ENCODE measurements around the gene FAM9C. TPM values are rescaled to one million over a fixed set of nuclear protein-coding genes. Genes with fewer than 3 reads are reported as not detected.

The FAM9C gene
- polyA plus RNA-seq, 4 donors = 0.06 TPM; not detected in 3

DNA sequence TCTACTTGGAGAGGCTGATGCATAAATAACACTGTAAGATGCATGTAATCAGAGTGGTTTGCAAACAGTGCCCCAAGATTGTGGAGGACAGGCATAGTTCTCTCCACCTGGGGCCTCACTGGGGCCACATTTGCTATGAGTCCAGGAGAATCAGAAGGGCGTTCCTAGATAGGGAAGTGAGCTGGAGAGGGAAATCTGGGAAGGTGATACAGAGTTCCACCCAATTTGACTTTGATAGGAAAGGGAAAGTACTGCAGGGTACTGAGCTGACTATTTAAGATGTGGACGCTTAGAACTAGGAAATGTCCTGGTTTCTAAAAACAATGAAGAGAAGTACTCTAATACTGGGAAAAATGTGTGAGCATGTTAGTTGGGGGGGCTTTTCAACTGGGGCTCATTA is 33.9 kb downstream of the FAM9C start:
- Histone ChIP-seq H3K27me3 (ENCODE audit: control insufficient read depth in 3 of 3, insufficient read depth in 3 of 3, low read length in 3 of 3) (no peaks in the 10 kb centered on the region), H3K4me3 (ENCODE audit: low read depth in 1 of 3, low read length in 3 of 3) (no peak overlapping the region), H3K27ac (ENCODE audit: low read depth in 1 of 3, low read length in 2 of 3) (no peak overlapping the region), H3K4me1 (ENCODE audit: control insufficient read depth in 3 of 3, insufficient read depth in 2 of 3, low read depth in 1 of 3, low read length in 2 of 3) (peaks cover 0 to 38% (median 10%) of the 10 kb centered on the region in 3 donors), H3K36me3 (ENCODE audit: control insufficient read depth in 3 of 3, insufficient read depth in 2 of 3, low read depth in 1 of 3, low read length in 3 of 3) (no peaks in the 10 kb centered on the region), H3K9me3 (ENCODE audit: control insufficient read depth in 2 of 2, insufficient read depth in 1 of 2, low read depth in 1 of 2, low read length in 1 of 2) (no peaks in the 10 kb centered on the region)
- 31 to 49% (median 47%) methylated on average over 2 of the region's 2 CpGs for WGBS, 3 donors
- FAIRE-seq (no peak), DNase-seq (peak in 1 of 2 donors; percentile 23)

DNA sequence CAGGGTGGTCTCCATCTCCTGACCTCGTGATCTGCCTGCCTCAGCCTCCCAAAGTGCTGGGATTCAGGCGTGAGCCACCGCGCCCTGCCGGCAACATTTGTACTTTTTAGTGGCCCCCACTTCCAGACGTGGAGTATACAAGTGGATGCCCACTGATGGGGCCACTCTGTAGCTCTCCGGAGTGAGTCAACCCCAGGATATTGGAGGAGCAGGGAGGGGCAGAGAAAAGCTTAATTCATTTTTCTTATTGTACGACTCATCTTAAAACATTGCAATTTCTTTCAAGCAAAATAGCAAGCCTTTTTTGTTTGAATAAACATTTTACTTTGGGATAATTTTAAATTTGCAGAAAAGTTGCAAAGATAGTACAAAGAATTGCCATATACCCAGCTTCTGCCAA is 34.6 kb downstream of the FAM9C start:
- no peak for FAIRE-seq
- Histone ChIP-seq H3K27me3 (ENCODE audit: control insufficient read depth in 3 of 3, insufficient read depth in 3 of 3, low read length in 3 of 3) (no peaks in the 10 kb centered on the region), H3K4me1 (ENCODE audit: control insufficient read depth in 3 of 3, insufficient read depth in 2 of 3, low read depth in 1 of 3, low read length in 2 of 3) (peaks cover 0 to 36% (median 10%) of the 10 kb centered on the region in 3 donors), H3K27ac (ENCODE audit: low read depth in 1 of 3, low read length in 2 of 3) (no peak overlapping the region), H3K36me3 (ENCODE audit: control insufficient read depth in 3 of 3, insufficient read depth in 2 of 3, low read depth in 1 of 3, low read length in 3 of 3) (no peaks in the 10 kb centered on the region), H3K4me3 (ENCODE audit: low read depth in 1 of 3, low read length in 3 of 3) (no peak overlapping the region), H3K9me3 (ENCODE audit: control insufficient read depth in 2 of 2, insufficient read depth in 1 of 2, low read depth in 1 of 2, low read length in 1 of 2) (no peaks in the 10 kb centered on the region)
- WGBS, 3 donors = 88 to 91% (median 90%) methylated on average over 8 of the region's 8 CpGs
- no peak for DNase-seq

DNA sequence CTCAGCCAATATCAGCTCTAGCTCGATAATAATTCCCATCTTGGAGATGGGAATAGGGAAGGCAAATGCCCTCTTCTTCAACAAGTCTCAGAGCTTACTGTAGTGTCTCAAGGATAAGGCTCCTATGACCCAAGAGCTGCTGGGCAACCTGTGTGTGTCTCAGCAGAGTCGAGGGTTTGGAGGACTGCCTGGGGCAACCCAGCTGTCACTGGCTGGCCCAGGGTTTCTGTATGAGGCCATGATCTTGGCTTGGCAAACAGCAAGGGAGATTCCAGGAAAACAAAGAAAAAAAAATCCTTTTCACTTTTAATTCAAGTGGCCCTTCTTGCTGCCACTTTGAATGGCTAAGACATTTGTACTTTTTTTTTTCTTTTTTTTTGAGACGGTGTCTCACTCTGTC is 35.1 kb downstream of the FAM9C start:
- H3K27me3 ChIP-seq (ENCODE audit: control insufficient read depth in 3 of 3, insufficient read depth in 3 of 3, low read length in 3 of 3) = no peaks in the 10 kb centered on the region
- no peaks in the 10 kb centered on the region for H3K36me3 ChIP-seq (ENCODE audit: control insufficient read depth in 3 of 3, insufficient read depth in 2 of 3, low read depth in 1 of 3, low read length in 3 of 3)
- no peak overlapping the region for H3K27ac ChIP-seq (ENCODE audit: low read depth in 1 of 3, low read length in 2 of 3)
- DNase-seq (no peak), FAIRE-seq (no peak)
- WGBS, 3 donors = 61 to 67% (median 61%) methylated on average over 3 of the region's 3 CpGs
- no peaks in the 10 kb centered on the region for H3K9me3 ChIP-seq (ENCODE audit: control insufficient read depth in 2 of 2, insufficient read depth in 1 of 2, low read depth in 1 of 2, low read length in 1 of 2)
- no peak overlapping the region for H3K4me3 ChIP-seq (ENCODE audit: low read depth in 1 of 3, low read length in 3 of 3)
- peaks cover 0 to 31% (median 10%) of the 10 kb centered on the region in 3 donors for H3K4me1 ChIP-seq (ENCODE audit: control insufficient read depth in 3 of 3, insufficient read depth in 2 of 3, low read depth in 1 of 3, low read length in 2 of 3)

DNA sequence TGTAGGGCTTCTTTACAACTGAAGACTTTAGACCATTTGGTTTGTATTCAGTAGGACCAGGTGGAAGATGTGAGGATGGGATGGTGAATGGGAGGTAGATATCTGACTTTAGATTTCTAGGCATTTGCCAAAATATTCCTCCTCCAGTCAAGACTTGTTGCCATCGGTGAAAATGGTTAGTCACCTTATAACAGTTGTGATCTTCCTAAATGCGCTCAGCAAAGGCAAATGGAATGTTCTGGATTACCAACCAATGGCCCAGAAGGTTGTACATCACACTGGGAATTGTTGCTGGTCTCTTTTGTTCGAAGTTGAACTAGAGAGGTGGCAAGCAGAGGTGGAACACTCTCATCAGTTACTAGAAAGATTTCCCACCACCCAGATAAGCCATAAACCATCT is 35.6 kb downstream of the FAM9C start:
- WGBS, 3 donors = 86 to 95% (median 94%) methylated on average over 3 of the region's 3 CpGs
- Histone ChIP-seq H3K36me3 (ENCODE audit: control insufficient read depth in 3 of 3, insufficient read depth in 2 of 3, low read depth in 1 of 3, low read length in 3 of 3) (no peaks in the 10 kb centered on the region), H3K4me1 (ENCODE audit: control insufficient read depth in 3 of 3, insufficient read depth in 2 of 3, low read depth in 1 of 3, low read length in 2 of 3) (peaks cover 0 to 26% (median 8%) of the 10 kb centered on the region in 3 donors), H3K9me3 (ENCODE audit: control insufficient read depth in 2 of 2, insufficient read depth in 1 of 2, low read depth in 1 of 2, low read length in 1 of 2) (no peaks in the 10 kb centered on the region), H3K27me3 (ENCODE audit: control insufficient read depth in 3 of 3, insufficient read depth in 3 of 3, low read length in 3 of 3) (no peaks in the 10 kb centered on the region), H3K4me3 (ENCODE audit: low read depth in 1 of 3, low read length in 3 of 3) (no peak overlapping the region), H3K27ac (ENCODE audit: low read depth in 1 of 3, low read length in 2 of 3) (peak overlapping the region in 2 of 3 donors; percentile 27 to 36)
- FAIRE-seq = no peak
- no peak for DNase-seq

DNA sequence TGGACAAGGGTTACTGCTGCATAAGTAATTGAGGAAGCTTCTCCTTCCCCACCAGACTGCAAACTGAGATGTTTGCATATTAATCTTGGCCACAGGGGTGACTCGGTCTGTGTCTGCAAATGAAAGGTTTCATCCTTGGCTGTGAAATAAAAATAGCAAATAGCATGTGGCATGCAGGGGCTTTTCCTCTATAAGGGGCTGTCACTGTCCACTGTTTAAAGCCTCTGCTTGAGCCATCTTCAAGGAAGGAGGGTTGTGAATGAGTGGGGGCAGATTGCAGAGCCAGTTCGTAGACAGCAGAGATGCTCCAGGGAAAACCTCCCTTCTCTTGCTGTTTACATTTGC is 36.3 kb downstream of the FAM9C start:
- Histone ChIP-seq H3K4me1 (ENCODE audit: control insufficient read depth in 3 of 3, insufficient read depth in 2 of 3, low read depth in 1 of 3, low read length in 2 of 3) (peaks cover 0 to 21% (median 10%) of the 10 kb centered on the region in 3 donors), H3K4me3 (ENCODE audit: low read depth in 1 of 3, low read length in 3 of 3) (no peak overlapping the region), H3K27me3 (ENCODE audit: control insufficient read depth in 3 of 3, insufficient read depth in 3 of 3, low read length in 3 of 3) (no peaks in the 10 kb centered on the region), H3K36me3 (ENCODE audit: control insufficient read depth in 3 of 3, insufficient read depth in 2 of 3, low read depth in 1 of 3, low read length in 3 of 3) (no peaks in the 10 kb centered on the region), H3K27ac (ENCODE audit: low read depth in 1 of 3, low read length in 2 of 3) (no peak overlapping the region), H3K9me3 (ENCODE audit: control insufficient read depth in 2 of 2, insufficient read depth in 1 of 2, low read depth in 1 of 2, low read length in 1 of 2) (no peaks in the 10 kb centered on the region)
- 43 to 63% (median 54%) methylated on average over 2 of the region's 2 CpGs for WGBS, 3 donors
- no peak for DNase-seq
- FAIRE-seq = no peak

DNA sequence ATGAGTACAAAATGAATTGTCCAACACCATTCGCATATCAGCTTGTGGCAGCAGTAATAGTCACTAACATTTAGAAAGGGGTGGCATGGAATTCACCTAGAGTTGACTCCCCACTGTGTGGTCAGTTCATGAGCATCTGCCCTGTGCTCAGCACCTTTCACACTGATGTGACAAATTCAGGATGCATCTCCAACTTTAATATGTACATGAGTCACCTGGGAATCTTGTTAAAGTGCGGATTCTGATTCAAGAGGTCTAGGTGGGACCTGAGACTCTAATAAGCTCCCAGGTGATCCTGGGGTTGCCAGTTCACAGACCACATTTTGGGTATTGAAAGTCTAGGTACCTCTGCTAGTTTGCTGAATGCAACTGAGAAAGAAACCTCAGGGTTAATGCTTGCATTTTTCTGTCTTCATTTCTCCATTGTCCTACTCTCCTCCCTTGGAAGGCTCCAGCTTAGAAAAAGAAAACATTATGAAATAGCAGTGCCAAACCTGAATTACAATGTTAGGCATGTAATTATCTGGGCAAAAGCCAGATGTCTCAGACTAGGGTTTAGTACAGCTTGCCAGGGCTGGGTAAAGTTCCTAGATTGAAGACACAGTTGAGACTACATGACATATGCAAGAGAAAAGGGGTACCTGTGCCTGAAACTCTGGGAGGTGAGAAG is 36.8 kb downstream of the FAM9C start:
- 79 to 96% (median 92%) methylated on average over 2 of the region's 2 CpGs for WGBS, 3 donors

DNA sequence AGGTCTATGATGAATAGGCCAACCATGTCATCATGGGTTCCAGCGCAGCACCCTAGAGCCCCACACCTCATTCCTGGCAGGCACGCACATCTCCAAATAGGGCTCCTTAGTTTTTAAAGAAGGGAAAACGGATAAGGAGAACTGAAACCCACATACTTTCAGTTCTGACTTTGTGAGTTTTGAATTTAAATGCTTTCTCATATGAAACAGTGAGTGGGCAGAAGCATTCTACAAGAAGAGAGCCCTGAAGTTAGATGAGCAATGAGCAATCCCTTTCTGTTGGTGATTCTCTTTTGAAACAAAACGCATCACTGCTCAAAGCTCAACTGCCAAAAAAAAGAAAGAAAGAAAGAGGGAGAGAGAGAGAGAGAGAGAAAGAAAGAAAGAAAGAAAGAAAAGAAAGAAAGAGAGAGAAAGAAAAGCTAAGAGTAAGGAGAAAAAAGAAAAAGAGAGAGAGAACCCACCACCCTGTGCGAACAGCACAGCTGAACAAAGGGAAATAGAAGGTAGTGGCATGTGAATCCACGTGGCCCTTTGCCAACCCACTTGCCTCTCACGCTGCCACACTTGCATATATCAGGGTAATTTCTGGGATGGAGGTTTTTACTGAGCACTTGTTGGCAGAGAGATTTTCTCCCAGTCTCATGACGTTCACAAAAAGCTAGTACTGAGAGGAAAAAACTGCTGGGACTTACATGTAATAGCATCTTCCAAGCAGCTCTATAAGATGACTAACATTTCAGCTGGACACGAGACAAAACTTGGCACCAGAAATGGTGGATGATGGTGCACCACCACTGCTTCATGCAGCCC is 38.6 kb downstream of the FAM9C start:
- Histone ChIP-seq H3K9me3 (ENCODE audit: control insufficient read depth in 2 of 2, insufficient read depth in 1 of 2, low read depth in 1 of 2, low read length in 1 of 2) (no peaks in the 10 kb centered on the region), H3K36me3 (ENCODE audit: control insufficient read depth in 3 of 3, insufficient read depth in 2 of 3, low read depth in 1 of 3, low read length in 3 of 3) (no peaks in the 10 kb centered on the region), H3K27ac (ENCODE audit: low read depth in 1 of 3, low read length in 2 of 3) (peak overlapping the region in 1 of 3 donors; percentile 58), H3K27me3 (ENCODE audit: control insufficient read depth in 3 of 3, insufficient read depth in 3 of 3, low read length in 3 of 3) (no peaks in the 10 kb centered on the region), H3K4me1 (ENCODE audit: control insufficient read depth in 3 of 3, insufficient read depth in 2 of 3, low read depth in 1 of 3, low read length in 2 of 3) (peaks cover 0 to 25% (median 10%) of the 10 kb centered on the region in 3 donors), H3K4me3 (ENCODE audit: low read depth in 1 of 3, low read length in 3 of 3) (no peak overlapping the region)
- WGBS, 3 donors = 39 to 63% (median 57%) methylated on average over 9 of the region's 9 CpGs
- DNase-seq (no peak), FAIRE-seq (no peak)

More for the DNA sequence above, 36.8 kb downstream of the FAM9C start:
- FAIRE-seq (no peak), DNase-seq (no peak)
- no peaks in the 10 kb centered on the region for H3K9me3 ChIP-seq (ENCODE audit: control insufficient read depth in 2 of 2, insufficient read depth in 1 of 2, low read depth in 1 of 2, low read length in 1 of 2)
- no peaks in the 10 kb centered on the region for H3K36me3 ChIP-seq (ENCODE audit: control insufficient read depth in 3 of 3, insufficient read depth in 2 of 3, low read depth in 1 of 3, low read length in 3 of 3)
- H3K4me1 ChIP-seq (ENCODE audit: control insufficient read depth in 3 of 3, insufficient read depth in 2 of 3, low read depth in 1 of 3, low read length in 2 of 3) = peaks cover 0 to 16% (median 10%) of the 10 kb centered on the region in 3 donors
- no peak overlapping the region for H3K27ac ChIP-seq (ENCODE audit: low read depth in 1 of 3, low read length in 2 of 3)
- H3K4me3 ChIP-seq (ENCODE audit: low read depth in 1 of 3, low read length in 3 of 3) = no peak overlapping the region
- H3K27me3 ChIP-seq (ENCODE audit: control insufficient read depth in 3 of 3, insufficient read depth in 3 of 3, low read length in 3 of 3) = no peaks in the 10 kb centered on the region

DNA sequence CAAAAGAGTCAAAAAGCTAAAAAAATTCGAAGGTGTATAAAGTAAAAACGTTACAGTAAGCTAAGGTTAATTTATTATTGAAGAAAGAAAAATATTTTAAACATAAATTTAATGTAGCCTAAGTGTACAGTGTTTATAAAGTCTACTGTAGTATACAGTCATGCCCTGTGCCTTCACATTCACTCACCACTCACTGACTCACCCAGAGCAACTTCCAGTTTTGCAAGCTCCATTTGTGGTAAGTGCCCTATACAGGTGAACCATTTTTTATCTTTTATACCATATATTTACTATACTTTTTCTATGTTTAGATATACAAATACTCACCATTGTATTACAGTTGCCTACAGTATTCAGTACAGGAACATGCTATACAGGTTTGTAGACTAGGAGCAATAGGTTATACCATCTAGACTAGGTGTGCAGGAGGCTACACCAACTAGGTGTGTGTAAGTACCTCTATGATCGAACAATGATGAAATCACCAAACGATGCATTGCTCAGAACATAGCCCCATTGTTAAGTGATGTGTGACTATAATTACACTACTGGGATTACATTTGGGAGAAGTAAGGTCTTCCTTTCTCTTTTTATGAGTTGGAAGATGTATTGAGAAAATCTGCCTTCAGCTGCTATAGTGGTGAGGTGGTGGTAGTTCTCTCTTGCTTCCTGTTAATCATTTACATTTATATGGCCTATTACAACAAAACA is 42.3 kb downstream of the FAM9C start:
- H3K27ac ChIP-seq (ENCODE audit: low read depth in 1 of 3, low read length in 2 of 3) = peak overlapping the region; percentile 31 to 78 (median 68)
- peak; percentile 65 to 69 for DNase-seq
- no peaks in the 10 kb centered on the region for H3K9me3 ChIP-seq (ENCODE audit: control insufficient read depth in 2 of 2, insufficient read depth in 1 of 2, low read depth in 1 of 2, low read length in 1 of 2)
- peak; percentile 88 for FAIRE-seq
- 24 to 50% (median 43%) methylated on average over 4 of the region's 4 CpGs for WGBS, 3 donors
- H3K4me3 ChIP-seq (ENCODE audit: low read depth in 1 of 3, low read length in 3 of 3) = no peak overlapping the region
- H3K4me1 ChIP-seq (ENCODE audit: control insufficient read depth in 3 of 3, insufficient read depth in 2 of 3, low read depth in 1 of 3, low read length in 2 of 3) = peaks cover 0 to 39% (median 5%) of the 10 kb centered on the region in 3 donors
- H3K27me3 ChIP-seq (ENCODE audit: control insufficient read depth in 3 of 3, insufficient read depth in 3 of 3, low read length in 3 of 3) = no peaks in the 10 kb centered on the region
- no peaks in the 10 kb centered on the region for H3K36me3 ChIP-seq (ENCODE audit: control insufficient read depth in 3 of 3, insufficient read depth in 2 of 3, low read depth in 1 of 3, low read length in 3 of 3)
